ENCODE measurements around the gene PROSER2.

DNA sequence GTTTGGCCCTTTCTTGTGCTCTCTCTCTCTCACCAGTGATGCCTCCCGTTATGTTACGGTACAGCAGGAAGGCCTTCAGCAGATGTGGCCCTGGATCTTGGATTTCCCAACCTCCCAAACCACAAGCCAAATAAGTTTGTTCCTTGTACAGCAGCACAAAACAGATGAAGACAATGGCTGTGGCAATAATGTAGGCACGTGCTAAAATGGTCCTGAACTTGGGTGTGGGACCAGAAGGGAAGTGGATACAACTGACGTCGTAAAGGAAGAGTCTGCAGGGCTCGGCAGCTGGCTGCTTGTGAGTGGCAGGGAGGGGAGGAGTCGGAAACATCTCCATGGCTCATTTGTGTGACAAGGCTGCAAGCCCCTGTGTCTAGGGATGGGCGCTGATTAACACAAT lies 26.8 kb downstream of the PROSER2 start:
- TF ChIP-seq YY1 (IDR thresholded peaks at IDR 0.05; ENCODE audit: low read depth) (no peak), RAD21 (IDR thresholded peaks at IDR 0.05; ENCODE audit: low read depth) (no peak), CREB1 (IDR thresholded peaks at IDR 0.05; ENCODE audit: low read depth) (no peak), EP300 (IDR thresholded peaks at IDR 0.05; ENCODE audit: borderline replicate concordance) (no peak), CEBPB (IDR thresholded peaks at IDR 0.05) (no peak)
- TF ChIP-seq, protein P1, sequence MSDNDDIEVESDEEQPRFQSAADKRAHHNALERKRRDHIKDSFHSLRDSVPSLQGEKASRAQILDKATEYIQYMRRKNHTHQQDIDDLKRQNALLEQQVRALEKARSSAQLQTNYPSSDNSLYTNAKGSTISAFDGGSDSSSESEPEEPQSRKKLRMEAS (IDR thresholded peaks at IDR 0.05): no peak
- TF ChIP-seq, protein P2, sequence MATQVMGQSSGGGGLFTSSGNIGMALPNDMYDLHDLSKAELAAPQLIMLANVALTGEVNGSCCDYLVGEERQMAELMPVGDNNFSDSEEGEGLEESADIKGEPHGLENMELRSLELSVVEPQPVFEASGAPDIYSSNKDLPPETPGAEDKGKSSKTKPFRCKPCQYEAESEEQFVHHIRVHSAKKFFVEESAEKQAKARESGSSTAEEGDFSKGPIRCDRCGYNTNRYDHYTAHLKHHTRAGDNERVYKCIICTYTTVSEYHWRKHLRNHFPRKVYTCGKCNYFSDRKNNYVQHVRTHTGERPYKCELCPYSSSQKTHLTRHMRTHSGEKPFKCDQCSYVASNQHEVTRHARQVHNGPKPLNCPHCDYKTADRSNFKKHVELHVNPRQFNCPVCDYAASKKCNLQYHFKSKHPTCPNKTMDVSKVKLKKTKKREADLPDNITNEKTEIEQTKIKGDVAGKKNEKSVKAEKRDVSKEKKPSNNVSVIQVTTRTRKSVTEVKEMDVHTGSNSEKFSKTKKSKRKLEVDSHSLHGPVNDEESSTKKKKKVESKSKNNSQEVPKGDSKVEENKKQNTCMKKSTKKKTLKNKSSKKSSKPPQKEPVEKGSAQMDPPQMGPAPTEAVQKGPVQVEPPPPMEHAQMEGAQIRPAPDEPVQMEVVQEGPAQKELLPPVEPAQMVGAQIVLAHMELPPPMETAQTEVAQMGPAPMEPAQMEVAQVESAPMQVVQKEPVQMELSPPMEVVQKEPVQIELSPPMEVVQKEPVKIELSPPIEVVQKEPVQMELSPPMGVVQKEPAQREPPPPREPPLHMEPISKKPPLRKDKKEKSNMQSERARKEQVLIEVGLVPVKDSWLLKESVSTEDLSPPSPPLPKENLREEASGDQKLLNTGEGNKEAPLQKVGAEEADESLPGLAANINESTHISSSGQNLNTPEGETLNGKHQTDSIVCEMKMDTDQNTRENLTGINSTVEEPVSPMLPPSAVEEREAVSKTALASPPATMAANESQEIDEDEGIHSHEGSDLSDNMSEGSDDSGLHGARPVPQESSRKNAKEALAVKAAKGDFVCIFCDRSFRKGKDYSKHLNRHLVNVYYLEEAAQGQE (IDR thresholded peaks at IDR 0.05; ENCODE audit: low read depth): no peak
- TF ChIP-seq, protein P3, sequence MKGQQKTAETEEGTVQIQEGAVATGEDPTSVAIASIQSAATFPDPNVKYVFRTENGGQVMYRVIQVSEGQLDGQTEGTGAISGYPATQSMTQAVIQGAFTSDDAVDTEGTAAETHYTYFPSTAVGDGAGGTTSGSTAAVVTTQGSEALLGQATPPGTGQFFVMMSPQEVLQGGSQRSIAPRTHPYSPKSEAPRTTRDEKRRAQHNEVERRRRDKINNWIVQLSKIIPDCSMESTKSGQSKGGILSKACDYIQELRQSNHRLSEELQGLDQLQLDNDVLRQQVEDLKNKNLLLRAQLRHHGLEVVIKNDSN (IDR thresholded peaks at IDR 0.05): no peak
